ENCODE measurements around the gene PARD3B. TPM values are rescaled to one million over a fixed set of nuclear protein-coding genes. Genes with fewer than 3 reads are reported as not detected.

Gene PARD3B
- total RNA-seq, 4 donors from 2014 or later, result 32.6 to 65.7 (median 38.6) TPM

- in situ Hi-C loops (cut with MboI; ENCODE audit: low pct_ligation_motif_present in 1 of 4, low pct_unique_long_range_greater_than_20kb in 1 of 4, low sequenced_read_pairs in 3 of 4), result no loop called here
- Histone ChIP-seq H3K36me3 (no peaks in the 10 kb centered on the region), H3K27ac (no peak overlapping the region), H3K27me3 (no peaks in the 10 kb centered on the region), H3K4me3 (no peak overlapping the region), H3K4me1 (no peaks in the 10 kb centered on the region), H3K9me3 (no peaks in the 10 kb centered on the region)
- intact Hi-C loops (cut with DNase I; ENCODE audit: low total_unique reads), result no loop called here
- WGBS, 2 donors (ENCODE audit: low coverage in 1 of 2), result 73 to 90% methylated on average over 3 of the region's 3 CpGs
- DNase-seq, result no peak
- TF ChIP-seq POLR2A (IDR thresholded peaks at IDR 0.05) (no peak), EP300 (IDR thresholded peaks at IDR 0.05; ENCODE audit: low read depth) (no peak), CTCF (IDR thresholded peaks at IDR 0.05) (no peak), POLR2AphosphoS5 (IDR thresholded peaks at IDR 0.05) (no peak)
Observed at GRCh38 chr2:204498291-204498690, 47.0 kb upstream of the PARD3B start.

- intact Hi-C loops (cut with DNase I; ENCODE audit: low total_unique reads), result no loop called here
- TF ChIP-seq POLR2AphosphoS5 (IDR thresholded peaks at IDR 0.05), result no peak
- TF ChIP-seq EP300 (IDR thresholded peaks at IDR 0.05; ENCODE audit: low read depth), result no peak
- Histone ChIP-seq H3K27ac (no peak overlapping the region), H3K4me1 (peaks cover 0 to 6% (median 2%) of the 10 kb centered on the region in 4 donors), H3K9me3 (no peaks in the 10 kb centered on the region), H3K36me3 (no peaks in the 10 kb centered on the region), H3K4me3 (no peak overlapping the region), H3K27me3 (no peaks in the 10 kb centered on the region)
- in situ Hi-C loops (cut with MboI; ENCODE audit: low pct_ligation_motif_present in 1 of 4, low pct_unique_long_range_greater_than_20kb in 1 of 4, low sequenced_read_pairs in 3 of 4), result no loop called here
- DNase-seq, result no peak
- WGBS, 2 donors (ENCODE audit: low coverage in 1 of 2), result 76 to 79% methylated on average over 2 of the region's 2 CpGs
Observed at GRCh38 chr2:204503869-204504268, 41.4 kb upstream of the PARD3B start.

- no peaks in the 10 kb centered on the region for H3K9me3 ChIP-seq
- H3K27ac ChIP-seq, result no peak overlapping the region
- no peak overlapping the region for H3K4me3 ChIP-seq
- DNase-seq, result no peak
- intact Hi-C loops (cut with DNase I; ENCODE audit: low total_unique reads), result no loop called here
- H3K36me3 ChIP-seq, result no peaks in the 10 kb centered on the region
- TF ChIP-seq CTCF (IDR thresholded peaks at IDR 0.05) (no peak), POLR2A (IDR thresholded peaks at IDR 0.05) (no peak), EP300 (IDR thresholded peaks at IDR 0.05; ENCODE audit: low read depth) (no peak), POLR2AphosphoS5 (IDR thresholded peaks at IDR 0.05) (no peak)
- 67 to 76% methylated on average over 2 of the region's 2 CpGs for WGBS, 2 donors (ENCODE audit: low coverage in 1 of 2)
- in situ Hi-C loops (cut with MboI; ENCODE audit: low pct_ligation_motif_present in 1 of 4, low pct_unique_long_range_greater_than_20kb in 1 of 4, low sequenced_read_pairs in 3 of 4), result no loop called here
- H3K27me3 ChIP-seq, result no peaks in the 10 kb centered on the region
- H3K4me1 ChIP-seq, result peaks cover 0 to 6% (median 2%) of the 10 kb centered on the region in 4 donors
Observed at GRCh38 chr2:204504594-204504993, 40.7 kb upstream of the PARD3B start.

GRCh38 chr2:204505488-204505887, 39.8 kb upstream of the PARD3B start:
- intact Hi-C loops (cut with DNase I; ENCODE audit: low total_unique reads), result no loop called here
- Histone ChIP-seq H3K4me3 (no peak overlapping the region), H3K36me3 (no peaks in the 10 kb centered on the region), H3K27me3 (no peaks in the 10 kb centered on the region), H3K9me3 (no peaks in the 10 kb centered on the region), H3K27ac (no peak overlapping the region), H3K4me1 (peaks cover 0 to 6% (median 2%) of the 10 kb centered on the region in 4 donors)
- in situ Hi-C loops (cut with MboI; ENCODE audit: low pct_ligation_motif_present in 1 of 4, low pct_unique_long_range_greater_than_20kb in 1 of 4, low sequenced_read_pairs in 3 of 4), result no loop called here
- no peak for DNase-seq
- WGBS, 2 donors (ENCODE audit: low coverage in 1 of 2), result 41 to 48% methylated on average over 2 of the region's 2 CpGs
- TF ChIP-seq EP300 (IDR thresholded peaks at IDR 0.05; ENCODE audit: low read depth) (no peak), CTCF (IDR thresholded peaks at IDR 0.05) (no peak), POLR2A (IDR thresholded peaks at IDR 0.05) (no peak), POLR2AphosphoS5 (IDR thresholded peaks at IDR 0.05) (no peak)

GRCh38 chr2:204505946-204506345, 39.3 kb upstream of the PARD3B start:
- Histone ChIP-seq H3K36me3 (no peaks in the 10 kb centered on the region), H3K4me3 (no peak overlapping the region), H3K27ac (no peak overlapping the region), H3K4me1 (peaks cover 0 to 6% (median 2%) of the 10 kb centered on the region in 4 donors), H3K9me3 (no peaks in the 10 kb centered on the region), H3K27me3 (no peaks in the 10 kb centered on the region)
- WGBS, 2 donors (ENCODE audit: low coverage in 1 of 2), result 79 to 91% methylated on average over 4 of the region's 4 CpGs
- TF ChIP-seq POLR2AphosphoS5 (IDR thresholded peaks at IDR 0.05) (no peak), EP300 (IDR thresholded peaks at IDR 0.05; ENCODE audit: low read depth) (no peak), POLR2A (IDR thresholded peaks at IDR 0.05) (no peak), CTCF (IDR thresholded peaks at IDR 0.05) (no peak)
- no peak for DNase-seq
- in situ Hi-C loops (cut with MboI; ENCODE audit: low pct_ligation_motif_present in 1 of 4, low pct_unique_long_range_greater_than_20kb in 1 of 4, low sequenced_read_pairs in 3 of 4), result no loop called here
- intact Hi-C loops (cut with DNase I; ENCODE audit: low total_unique reads), result no loop called here

All from transverse colon (tissue), 4 donors.